Lower lobe of right lung (tissue), 2 donors: ENCODE results near the gene FAM131C. TPM values are rescaled to one million over a fixed set of nuclear protein-coding genes. Genes with fewer than 3 reads are reported as not detected.

Source experiments
- ATAC-seq, 2 donors: fragments of 200-7000 bp; cut with Tn5 transposase; one replicate each; pipeline ENCODE4 v1.9.1; 2020 to 2022; ENCODE audit warnings: mild to moderate bottlenecking in 2 of 2, moderate library complexity in 2 of 2
- DNase-seq: peaks from one replicate; pipeline ENCODE4 v3.0.0-alpha.2; 2020
- H3K27ac ChIP-seq: fragments of 200-600 bp; one replicate; pipeline ENCODE4 v1.8.0; 2022
- H3K27me3 ChIP-seq: fragments of 200-600 bp; one replicate; pipeline ENCODE4 v1.8.0; 2022; ENCODE audit warnings: low read depth
- H3K36me3 ChIP-seq: fragments of 200-600 bp; one replicate; pipeline ENCODE4 v1.8.0; 2022; ENCODE audit warnings: mild to moderate bottlenecking
- H3K4me1 ChIP-seq: fragments of 200-600 bp; one replicate; pipeline ENCODE4 v1.8.0; 2022
- H3K4me3 ChIP-seq: fragments of 200-600 bp; one replicate; pipeline ENCODE4 v1.8.0; 2022; ENCODE audit warnings: mild to moderate bottlenecking
- H3K9me3 ChIP-seq: fragments of 200-600 bp; one replicate; pipeline ENCODE4 v1.8.0; 2022
- CTCF ChIP-seq: fragments of 200-600 bp; IDR thresholded peaks from one replicate; pipeline ENCODE4 v1.8.0; 2022; ENCODE audit warnings: antibody characterized with exemption, mild to moderate bottlenecking
- intact Hi-C: fragments of 100-400 bp; cut with DNase I; formaldehyde crosslinking; loops from one replicate; pipeline ENCODE4 v1.11.0; 2022
- total RNA-seq: library from RNA; stranded (reverse); fragmentation: NEBNext Ultra II Directional; extraction: Animal tissue kit (Norgen Biotek cat#: 25700); gene quantifications from one replicate; pipeline ENCODE4 v1.2.1, GENCODE V29; 2021
- donor health status: DM: no; HTN: yes; CAD: no; lungs with severe emphysema.

The FAM131C gene
- total RNA-seq, 1 donor from 2014 or later, result not detected

- H3K4me3 ChIP-seq, result no peak overlapping the region
- no peaks in the 10 kb centered on the region for H3K36me3 ChIP-seq
- ATAC-seq, result peak; percentile 64 to 87
These were observed 4.8 kb downstream of the FAM131C start for GRCh38 chr1:16068356-16069270.

GRCh38 chr1:16067933-16068332, 5.5 kb downstream of the FAM131C start:
- intact Hi-C loops, result no loop called here
- H3K27ac ChIP-seq, result no peak overlapping the region
- H3K9me3 ChIP-seq, result no peaks in the 10 kb centered on the region
- peaks cover 2% of the 10 kb centered on the region for H3K4me1 ChIP-seq
- H3K27me3 ChIP-seq, result peaks cover 15% of the 10 kb centered on the region
- DNase-seq, result no peak
- no peaks in the 10 kb centered on the region for H3K36me3 ChIP-seq
- no peak for TF ChIP-seq CTCF
- H3K4me3 ChIP-seq, result no peak overlapping the region
- no peak for ATAC-seq

More at GRCh38 chr1:16068356-16069270, 4.8 kb downstream of the FAM131C start:
- no peak for DNase-seq
- Histone ChIP-seq H3K9me3 (no peaks in the 10 kb centered on the region), H3K27ac (no peak overlapping the region), H3K4me1 (peaks cover 6% of the 10 kb centered on the region), H3K27me3 (peaks cover 19% of the 10 kb centered on the region)
- intact Hi-C loops, result no loop called here
- no peak for TF ChIP-seq CTCF

DNA sequence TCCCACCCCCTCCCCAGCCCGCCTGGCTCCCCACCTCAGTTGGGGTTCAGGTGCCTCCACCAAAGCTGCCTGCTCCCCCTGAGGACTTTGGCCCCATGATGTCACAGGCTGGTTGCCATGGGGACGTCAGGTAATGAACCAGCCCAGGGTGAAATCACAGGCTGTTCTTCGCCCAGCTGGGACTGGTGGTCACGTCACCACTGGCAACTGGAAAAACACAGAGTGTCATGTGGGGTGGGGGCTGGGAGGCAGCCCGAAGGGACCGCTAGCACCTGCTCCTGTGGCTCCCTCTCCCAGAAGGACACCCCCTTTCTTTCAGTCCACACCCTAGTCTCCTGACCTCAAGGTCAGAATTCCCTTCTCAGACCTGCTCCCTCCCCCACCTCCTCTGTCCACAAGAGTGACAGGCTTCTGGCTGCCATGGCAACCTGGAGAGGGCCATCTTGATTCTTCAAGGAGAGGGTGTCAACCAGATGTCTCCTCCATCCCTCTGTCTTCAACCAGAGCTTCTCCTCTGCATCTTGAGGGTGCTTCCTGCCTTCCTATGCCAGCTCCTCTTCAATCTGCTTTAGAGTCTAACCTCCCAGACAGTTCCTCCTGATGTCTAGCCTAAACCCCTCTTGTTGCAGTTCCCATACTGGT, 6.2 kb downstream of the FAM131C start:
- no peak for DNase-seq
- H3K4me3 ChIP-seq, result no peak overlapping the region

DNA sequence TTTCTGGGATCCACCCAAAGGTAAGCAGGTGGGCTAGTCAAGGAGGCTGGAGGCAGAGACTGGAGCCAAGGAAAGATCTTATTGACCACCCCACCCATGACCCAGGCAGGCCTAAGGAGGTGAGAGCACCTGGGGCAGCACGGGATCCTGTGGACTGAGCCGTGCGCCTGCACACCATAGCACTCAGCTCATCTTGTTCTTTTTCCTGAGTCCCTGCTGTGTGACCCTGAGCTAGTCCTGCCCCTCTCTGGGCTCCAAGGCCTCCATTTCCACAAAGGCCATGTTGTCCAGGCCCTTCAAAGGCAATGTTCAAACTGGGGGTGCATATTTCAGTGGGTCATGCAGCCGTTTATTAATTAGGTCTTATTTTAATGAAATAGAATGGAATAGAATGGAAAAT, 7.2 kb downstream of the FAM131C start:
- DNase-seq (no peak), ATAC-seq (no peak)
- Histone ChIP-seq H3K9me3 (no peaks in the 10 kb centered on the region), H3K27ac (no peak overlapping the region), H3K4me1 (no peaks in the 10 kb centered on the region), H3K4me3 (no peak overlapping the region), H3K36me3 (no peaks in the 10 kb centered on the region), H3K27me3 (peaks cover 6% of the 10 kb centered on the region)
- intact Hi-C loops, result no loop called here
- TF ChIP-seq CTCF, result no peak

More for the DNA sequence above, 6.2 kb downstream of the FAM131C start:
- no peaks in the 10 kb centered on the region for H3K36me3 ChIP-seq
- ATAC-seq, result peak in 1 of 2 donors; percentile 9
- intact Hi-C loops, result no loop called here
- peaks cover 12% of the 10 kb centered on the region for H3K27me3 ChIP-seq
- H3K9me3 ChIP-seq, result no peaks in the 10 kb centered on the region
- TF ChIP-seq CTCF, result no peak
- no peak overlapping the region for H3K27ac ChIP-seq
- H3K4me1 ChIP-seq, result no peaks in the 10 kb centered on the region

DNA sequence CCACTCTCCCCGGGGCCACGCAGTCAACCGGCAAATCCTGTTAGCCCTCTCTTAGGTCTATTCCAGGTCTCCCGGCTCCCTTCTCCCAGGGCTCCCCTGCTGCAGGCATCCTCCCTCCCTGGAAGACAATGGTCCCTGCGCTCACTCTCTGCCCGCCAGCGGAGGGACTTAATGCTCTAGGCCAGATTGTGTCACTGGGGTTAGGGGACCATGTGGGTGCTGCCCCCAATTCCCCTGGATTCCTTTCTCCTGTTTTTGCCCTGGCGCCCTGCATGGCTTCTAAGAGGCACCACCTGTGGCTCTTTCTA, 8.2 kb downstream of the FAM131C start:
- Histone ChIP-seq H3K4me3 (no peak overlapping the region), H3K36me3 (no peaks in the 10 kb centered on the region), H3K4me1 (no peaks in the 10 kb centered on the region), H3K27me3 (peaks cover 6% of the 10 kb centered on the region), H3K9me3 (no peaks in the 10 kb centered on the region), H3K27ac (no peak overlapping the region)
- no peak for DNase-seq
- intact Hi-C loops, result no loop called here
- no peak for ATAC-seq
- TF ChIP-seq CTCF, result no peak
